Activated CD4-positive, CD25-positive, alpha-beta regulatory T cell treated with anti-CD3 and anti-CD28 coated beads, Interleukin-2, amount 50 U/mL, for 24 hours (primary cell): ENCODE data around the gene EZH1.

ENCODE experiments used
- ATAC-seq, 2 donors: fragments of 150-1000 bp; cut with Tn5 transposase; one replicate each; pipeline ENCODE4 v1.10.0; 2021; ENCODE audit warnings: mild to moderate bottlenecking in 1 of 2, moderate library complexity in 1 of 2

Gene EZH1

DNA sequence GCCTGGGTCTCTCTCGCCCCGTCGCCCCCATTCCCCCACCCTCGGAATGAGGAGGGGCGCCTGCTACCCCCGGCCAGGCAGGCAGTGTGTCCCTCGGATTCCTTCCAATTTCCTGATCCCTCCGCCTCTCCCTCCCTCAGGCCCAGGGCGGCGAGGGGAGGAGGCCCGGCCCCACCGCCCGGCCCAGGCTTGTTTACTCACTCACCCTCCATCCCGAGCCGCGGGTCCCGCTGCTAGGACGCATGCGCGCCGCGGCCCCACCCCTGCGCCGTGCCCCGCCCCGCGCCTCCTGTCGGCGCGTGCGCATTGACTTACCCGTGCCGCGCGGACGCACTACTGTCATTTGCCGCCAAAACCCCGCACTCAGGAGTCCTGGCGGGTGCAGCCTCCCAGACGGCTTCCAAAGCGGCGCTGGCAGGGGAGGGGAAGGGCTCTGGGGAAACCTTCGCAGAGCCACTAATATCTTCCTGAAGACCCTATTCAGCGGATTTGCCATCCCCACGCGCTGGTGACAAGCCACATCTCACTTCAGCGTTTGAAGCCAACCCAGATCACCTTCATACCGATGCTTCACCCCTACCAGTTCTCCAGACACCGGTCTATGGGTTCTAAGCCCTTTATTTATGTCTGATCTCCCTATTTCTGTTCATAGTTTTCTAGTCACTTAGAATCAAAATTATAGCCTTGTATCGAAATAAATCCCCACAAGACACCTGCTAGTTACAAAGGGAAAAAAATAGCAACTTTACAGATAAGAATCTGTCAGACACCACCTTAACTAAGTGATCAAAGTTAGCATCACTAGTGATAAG, at the start of gene EZH1:
Gene EZH1 (minus strand): TSS at position 235 of the 812 bp plus-strand sequence. CDS start 16,099 bp downstream, outside the sequence.
- ATAC-seq, result peak; percentile 83 to 87

DNA sequence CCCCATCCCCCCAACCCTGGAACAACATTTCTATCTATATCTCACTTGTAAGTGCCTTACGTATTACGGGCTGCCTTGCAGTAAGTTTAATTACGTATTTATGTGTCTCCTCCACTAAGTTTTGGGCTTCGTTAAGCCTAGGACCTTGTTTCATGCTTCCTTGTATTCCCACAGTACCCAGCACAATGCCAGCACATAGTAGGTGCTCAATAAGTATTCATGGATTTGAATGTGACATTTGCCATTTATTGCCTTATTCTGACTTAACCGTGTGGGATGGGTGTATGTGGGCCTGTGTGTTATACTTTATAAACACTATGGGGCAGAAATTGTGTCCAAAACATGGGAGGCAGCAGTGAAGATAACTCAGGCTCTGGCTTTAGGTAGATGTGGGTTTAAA, 47.7 kb upstream of the EZH1 start:
- ATAC-seq, result no peak

DNA sequence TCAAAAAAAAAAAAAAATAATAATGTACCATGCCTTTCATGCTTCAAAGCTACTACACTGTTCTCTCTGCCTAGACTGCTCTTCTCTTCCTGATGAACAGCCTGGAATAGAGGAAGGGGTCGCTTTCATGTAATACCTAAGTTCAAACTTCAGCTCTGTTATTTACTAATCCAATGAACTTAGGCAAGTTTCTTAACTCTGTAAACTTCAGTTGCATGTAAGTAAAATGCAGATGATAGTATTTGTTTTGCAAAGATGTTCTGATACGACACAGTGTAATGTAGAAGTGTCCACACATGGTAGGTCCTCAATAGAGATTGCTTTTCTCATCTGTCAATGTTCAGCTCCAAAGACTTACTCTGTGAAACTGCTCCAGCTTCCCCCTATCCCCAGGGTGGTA, 47.1 kb upstream of the EZH1 start:
- no peak for ATAC-seq

DNA sequence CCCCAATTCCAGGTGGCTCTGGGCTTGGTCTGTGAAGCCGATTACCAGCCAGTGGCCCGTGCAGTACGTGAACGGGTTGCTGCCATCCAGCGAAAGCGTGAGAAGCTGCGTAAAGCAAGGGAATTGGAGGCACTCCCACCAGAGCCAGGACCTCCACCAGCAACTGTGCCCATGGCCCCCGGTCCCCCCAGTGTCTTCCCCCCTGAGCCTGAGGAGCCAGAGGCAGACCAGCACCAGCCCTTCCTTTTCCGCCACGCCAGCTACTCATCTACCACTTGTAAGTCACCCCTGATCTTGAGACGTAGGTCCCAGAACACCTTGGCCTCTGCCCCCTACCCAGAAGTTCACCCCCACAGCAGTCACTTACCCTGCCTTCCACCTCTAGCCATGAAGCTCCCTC, 42.4 kb upstream of the EZH1 start:
- ATAC-seq, result no peak

DNA sequence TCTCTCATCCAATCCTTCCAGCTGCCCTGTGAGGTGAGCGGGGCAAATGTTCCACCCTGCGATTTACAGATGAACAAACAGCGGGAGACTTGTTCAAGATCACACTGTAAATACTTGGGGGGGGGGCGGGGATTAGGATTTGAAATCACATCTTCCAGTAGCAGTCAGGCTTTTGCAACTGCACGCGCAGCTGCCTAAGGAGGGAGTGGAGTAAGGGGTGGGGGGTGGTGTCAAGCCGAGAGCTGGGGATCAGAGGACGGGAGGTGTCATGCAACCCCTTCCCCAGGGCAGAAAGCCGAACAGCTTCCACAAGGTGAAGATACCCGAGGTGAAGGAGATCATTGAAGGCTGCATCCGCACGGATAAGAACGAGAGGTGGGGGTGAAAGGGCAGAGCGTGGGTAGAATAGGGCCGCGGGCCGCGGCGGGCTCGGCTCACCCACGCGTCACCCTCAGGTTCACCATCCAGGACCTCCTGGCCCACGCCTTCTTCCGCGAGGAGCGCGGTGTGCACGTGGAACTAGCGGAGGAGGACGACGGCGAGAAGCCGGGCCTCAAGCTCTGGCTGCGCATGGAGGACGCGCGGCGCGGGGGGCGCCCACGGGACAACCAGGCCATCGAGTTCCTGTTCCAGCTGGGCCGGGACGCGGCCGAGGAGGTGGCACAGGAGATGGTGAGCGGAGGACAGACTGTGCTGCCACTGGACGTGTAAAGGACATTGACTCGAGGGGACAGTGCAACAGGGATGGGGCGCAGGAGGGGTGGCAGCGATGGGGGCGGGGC, 40.2 kb upstream of the EZH1 start:
- ATAC-seq, result no peak

DNA sequence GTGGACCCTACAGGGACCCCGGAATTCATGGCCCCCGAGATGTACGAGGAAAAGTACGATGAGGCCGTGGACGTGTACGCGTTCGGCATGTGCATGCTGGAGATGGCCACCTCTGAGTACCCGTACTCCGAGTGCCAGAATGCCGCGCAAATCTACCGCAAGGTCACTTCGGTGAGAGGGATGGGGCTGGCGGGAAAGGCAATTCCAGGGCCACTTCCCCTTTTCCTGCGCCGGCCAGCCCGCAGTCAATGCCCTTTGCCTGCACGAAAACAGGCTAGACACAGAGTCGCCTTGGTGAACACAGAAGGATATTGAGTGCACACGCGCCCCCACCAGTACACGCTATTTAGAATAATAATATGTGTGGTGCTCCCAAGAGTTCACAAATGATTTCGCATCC, 39.6 kb upstream of the EZH1 start:
- ATAC-seq, result no peak

DNA sequence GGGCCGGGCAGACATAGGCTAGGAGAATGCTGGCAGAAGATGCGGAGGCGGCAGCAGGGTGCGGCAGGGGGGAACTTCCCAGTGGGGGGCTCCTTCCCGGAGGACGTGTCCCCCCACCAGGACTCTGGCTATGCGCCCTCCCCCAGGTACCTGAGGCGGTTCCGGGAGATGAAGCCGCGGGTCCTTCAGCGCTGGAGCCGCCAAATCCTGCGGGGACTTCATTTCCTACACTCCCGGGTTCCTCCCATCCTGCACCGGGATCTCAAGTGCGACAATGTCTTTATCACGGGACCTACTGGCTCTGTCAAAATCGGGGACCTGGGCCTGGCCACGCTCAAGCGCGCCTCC, 38.9 kb upstream of the EZH1 start:
- ATAC-seq, result no peak

DNA sequence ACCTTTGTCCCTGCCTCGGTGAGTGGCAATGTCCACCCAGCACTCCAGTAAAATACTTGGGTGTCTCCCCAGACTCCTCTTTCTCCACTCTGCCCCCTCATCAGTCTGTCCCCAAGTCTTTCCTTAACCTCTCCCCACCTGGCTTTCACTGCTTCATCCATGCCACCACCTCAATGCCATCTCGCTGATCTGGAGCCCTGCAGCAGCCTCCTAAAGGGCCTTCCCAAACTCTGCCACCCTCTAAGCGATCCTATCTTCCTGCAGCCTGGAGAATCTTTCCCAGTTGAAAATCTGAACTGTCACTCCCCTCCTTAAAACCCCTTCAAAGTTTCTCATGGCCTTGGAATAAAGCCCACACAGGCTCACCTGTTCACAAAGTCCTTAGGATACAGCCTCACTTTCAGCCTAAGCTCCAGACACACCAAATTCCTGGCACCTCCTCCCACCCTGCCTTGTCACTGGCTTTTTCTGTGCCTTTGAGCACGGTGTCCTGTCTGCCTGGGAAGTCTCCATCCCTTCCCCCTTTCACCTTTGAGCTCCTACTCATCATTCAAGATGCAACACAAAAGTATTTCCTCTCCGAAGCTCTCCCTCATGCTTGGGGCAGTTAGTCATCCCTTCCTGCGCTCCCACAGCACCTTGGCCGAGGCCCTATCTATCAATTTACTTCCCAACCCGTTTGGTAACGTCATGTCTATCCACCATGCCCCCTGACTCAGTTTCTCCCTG, 38.4 kb upstream of the EZH1 start:
- no peak for ATAC-seq

DNA sequence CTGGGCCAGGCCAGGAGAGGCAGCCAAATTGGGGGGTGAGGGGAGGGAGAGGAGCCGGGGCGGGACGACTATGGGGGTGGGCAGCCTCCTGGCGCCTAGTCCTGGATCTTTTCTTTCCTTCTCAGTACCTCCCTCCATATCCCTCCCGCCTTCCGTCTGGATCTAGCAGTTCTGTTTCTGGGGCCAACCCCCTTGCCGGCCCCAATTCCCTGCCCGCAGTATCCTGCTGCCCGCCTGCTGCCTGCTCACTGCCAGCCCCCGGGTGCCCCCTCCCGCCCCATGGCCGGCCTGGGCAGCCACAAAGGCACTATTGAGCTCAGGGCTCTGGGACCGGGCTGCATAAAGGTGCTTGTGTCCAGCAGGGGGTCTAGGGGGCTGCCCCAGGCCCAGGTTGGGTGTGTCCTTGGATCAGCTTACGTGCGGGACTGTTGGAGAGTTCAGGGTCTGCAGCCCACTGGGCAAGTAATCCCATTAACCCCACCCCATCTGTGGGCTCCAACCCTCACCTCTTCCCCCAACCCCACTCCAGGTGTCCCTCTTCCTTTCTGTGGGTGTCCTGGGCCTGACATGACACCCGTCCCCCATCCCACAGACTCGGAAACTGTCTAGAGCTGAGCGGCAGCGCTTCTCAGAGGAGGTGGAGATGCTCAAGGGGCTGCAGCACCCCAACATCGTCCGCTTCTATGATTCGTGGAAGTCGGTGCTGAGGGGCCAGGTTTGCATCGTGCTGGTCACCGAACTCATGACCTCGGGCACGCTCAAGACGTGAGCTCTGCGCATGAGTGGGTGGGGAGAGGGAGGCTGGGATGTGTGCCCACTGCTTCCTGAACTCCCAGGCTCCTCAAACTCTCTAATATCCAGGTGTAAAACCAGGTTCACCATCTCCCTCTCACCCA, 37.6 kb upstream of the EZH1 start:
- no peak for ATAC-seq

DNA sequence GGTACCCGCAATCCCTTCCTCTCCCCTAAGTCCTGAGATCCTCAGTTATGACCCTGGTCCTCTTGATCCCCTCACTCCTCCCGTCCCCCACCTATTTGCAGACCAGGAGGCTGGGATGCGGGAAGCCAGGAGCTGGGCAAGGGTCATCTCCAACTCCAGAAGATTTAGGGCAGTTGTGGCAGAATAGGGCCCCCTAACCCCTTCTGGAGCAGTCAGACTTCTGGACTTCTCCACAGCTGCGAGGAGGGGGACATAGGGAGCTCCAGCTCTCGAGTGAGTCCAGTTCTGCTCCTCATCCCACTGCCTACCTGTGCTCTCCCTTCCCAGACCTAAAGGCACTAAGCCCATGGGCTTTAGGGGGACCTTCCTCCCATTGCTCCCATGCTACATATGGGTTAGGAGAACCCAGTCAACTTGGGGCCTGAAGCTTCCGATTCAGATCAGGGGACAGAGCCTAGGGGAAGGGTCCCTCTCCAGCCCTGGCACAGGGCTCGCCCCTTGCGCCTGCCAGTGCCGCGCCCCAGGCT, 36.9 kb upstream of the EZH1 start:
- no peak for ATAC-seq

DNA sequence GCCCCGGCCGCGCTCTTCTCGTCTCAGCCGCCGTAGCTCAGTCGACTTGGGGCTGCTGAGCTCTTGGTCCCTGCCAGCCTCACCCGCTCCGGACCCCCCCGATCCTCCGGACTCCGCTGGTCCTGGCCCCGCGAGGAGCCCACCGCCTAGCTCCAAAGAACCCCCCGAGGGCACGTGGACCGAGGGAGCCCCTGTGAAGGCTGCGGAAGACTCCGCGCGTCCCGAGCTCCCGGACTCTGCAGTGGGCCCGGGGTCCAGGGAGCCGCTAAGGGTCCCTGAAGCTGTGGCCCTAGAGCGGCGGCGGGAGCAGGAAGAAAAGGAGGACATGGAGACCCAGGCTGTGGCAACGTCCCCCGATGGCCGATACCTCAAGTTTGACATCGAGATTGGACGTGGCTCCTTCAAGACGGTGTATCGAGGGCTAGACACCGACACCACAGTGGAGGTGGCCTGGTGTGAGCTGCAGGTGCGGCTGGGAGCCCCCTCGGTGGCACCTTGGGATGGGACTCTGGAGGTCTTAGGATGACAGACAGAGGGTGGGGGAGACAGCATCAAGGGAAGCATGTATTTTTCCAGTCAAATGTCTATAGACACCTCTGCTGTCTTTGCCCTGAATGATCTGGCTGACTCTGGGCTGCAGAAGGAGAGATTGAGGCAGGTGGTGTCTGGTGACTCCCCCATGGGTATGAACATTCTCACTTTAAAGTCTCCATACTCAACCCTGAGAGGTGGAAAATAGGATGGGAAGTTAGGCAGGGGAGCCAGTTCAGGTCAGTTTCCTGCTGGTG, 36.2 kb upstream of the EZH1 start:
- no peak for ATAC-seq

DNA sequence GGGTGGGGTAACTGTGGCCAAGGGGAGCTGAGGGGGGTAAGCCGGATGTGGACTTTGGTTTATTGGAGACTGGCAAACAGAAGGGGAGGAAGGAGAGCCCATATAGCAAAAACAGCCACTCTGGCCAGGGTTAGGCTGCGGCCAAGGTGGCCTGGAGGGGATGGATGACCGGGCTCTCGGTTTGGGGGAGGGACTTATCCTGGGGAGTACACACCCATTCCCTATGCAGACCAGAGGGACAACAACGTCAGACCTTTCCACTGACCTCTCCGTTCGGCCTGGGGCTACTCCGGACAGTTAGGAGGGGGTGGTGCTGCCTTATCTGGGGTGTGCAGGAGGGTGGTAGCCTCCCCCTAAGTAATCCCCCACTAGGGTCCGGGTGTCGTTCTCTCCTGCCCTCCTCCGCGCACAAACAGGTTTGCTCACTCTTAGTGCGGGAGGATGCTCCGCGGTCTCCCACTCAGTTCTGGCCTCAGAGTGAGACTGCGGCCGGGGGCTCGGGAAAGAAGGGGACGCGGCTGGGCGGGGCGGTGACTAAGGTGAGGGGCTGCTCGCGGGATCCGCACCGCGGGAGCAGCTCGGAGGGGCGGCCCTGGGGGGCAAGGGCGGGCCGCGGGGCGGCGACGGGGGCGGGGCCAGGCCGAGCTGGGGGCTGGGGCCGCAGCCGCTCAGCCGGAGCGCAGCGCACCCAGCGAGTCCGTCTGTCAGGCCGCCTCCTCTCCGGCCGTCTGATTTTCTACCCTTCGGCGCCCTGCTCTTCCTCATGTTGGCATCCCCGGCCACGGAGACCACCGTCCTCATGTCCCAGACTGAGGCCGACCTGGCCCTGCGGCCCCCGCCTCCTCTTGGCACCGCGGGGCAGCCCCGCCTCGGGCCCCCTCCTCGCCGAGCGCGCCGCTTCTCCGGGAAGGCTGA, 35.4 kb upstream of the EZH1 start, which contains the start of gene WNK4:
Gene WNK4 (plus strand): TSS at position 675 of the 915 bp plus-strand sequence. CDS start 89 bp downstream, at position 764.
- ATAC-seq, result no peak

DNA sequence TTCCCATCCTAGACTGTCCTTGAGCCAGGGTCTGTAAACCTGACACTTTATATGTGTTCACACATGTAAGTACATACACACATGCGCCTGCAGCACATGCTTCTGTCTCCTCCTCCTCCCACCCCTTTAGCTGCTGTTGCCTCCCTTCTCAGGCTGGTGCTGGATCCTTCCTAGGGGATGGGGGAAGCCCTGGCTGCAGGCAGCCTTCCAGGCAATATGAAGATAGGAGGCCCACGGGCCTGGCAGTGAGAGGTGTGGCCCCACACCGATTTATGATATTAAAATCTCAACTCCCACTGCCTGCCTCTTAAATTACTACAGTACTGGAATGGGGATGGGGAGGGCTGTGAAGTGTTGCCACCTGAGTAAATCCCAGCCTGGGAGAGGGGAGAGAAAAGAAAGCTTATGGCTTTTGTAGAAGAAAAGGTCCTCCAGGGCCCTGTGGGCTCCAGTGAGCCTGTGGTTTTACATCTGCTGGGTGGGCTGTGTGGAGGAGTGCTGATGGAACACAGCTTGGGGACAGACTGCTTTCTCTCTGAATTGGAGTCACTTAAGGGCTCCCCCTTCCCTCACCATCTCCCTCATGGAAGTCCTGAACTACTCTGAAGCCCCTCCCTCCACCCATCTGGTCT, 34.6 kb upstream of the EZH1 start:
- no peak for ATAC-seq

DNA sequence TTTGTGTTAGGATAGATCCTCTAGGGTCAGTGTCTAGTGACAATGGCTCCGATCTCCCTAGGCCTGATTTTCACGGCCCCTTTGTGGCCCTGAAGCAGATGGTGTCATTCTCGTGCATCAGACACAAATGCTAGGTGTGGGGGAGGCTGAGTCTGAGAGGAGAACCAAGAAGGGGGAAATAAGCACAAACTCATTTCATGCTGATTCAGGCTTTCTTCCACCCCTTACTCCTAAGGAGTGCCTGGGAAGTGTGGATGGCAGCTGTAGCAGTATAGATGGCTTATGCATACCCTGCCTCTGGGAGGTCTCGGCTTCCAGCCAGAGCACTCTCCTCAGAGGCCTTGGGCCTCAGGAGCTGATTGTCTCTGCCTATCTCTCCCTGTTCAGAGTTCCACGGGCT, 33.7 kb upstream of the EZH1 start:
- no peak for ATAC-seq

DNA sequence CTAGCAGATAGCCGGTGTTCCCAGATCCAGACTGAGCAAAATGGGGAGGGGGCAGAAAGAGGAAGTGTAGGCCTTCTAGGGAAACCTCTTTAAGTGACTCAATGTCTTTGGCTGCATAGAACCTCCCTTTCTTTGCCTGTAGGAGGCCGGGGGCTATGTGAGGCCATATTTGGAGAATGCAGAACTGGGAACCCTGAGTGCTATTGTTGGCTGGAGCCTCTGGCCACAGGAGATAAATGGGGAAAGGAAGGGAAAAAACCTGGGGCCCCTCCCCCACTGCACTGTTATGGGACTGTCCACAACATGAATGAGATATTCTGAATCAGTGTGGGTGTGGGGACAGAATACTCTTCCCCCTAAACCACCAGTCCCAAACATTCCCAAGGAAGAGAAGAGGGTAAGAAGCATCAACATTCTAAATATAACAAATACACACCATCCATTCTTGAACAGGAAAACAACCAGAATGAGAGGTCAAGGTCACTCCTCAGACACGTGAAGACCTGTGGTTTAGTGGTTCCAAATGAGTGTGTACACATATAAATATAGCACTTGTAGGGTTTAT, 30.8 kb upstream of the EZH1 start:
- ATAC-seq, result no peak

DNA sequence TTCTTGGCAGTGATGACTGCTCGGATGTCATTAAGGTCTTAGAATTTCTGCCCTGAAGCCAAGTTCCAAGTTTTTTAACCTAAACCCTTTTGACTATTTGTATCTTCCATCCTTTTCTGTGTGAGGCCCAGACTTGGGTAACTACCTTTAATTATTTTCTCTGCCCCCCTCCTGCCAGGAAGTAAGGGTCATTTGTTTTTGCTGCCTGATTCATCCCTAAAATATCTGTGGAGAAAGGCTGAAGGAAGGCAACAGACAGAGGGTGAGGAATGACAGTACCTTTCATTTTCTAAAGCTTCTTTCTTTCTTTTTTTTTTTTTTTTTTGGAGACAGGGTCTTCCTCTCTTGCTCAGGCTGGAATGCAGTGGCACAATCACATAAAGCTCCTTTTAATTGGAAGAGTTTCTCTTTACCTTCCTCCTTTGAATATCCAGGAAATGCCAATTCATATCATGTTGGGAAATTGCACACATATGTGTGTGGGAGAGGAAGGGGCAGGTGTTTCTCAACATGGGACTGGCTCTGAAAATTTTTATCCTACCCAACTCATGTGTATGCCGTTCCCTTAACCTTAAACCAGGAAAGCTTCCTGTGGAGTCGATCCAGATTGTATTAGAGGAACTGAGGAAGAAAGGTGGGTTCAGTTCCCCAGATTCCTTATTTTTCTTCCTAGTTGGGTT, 29.4 kb upstream of the EZH1 start:
- ATAC-seq, result no peak

DNA sequence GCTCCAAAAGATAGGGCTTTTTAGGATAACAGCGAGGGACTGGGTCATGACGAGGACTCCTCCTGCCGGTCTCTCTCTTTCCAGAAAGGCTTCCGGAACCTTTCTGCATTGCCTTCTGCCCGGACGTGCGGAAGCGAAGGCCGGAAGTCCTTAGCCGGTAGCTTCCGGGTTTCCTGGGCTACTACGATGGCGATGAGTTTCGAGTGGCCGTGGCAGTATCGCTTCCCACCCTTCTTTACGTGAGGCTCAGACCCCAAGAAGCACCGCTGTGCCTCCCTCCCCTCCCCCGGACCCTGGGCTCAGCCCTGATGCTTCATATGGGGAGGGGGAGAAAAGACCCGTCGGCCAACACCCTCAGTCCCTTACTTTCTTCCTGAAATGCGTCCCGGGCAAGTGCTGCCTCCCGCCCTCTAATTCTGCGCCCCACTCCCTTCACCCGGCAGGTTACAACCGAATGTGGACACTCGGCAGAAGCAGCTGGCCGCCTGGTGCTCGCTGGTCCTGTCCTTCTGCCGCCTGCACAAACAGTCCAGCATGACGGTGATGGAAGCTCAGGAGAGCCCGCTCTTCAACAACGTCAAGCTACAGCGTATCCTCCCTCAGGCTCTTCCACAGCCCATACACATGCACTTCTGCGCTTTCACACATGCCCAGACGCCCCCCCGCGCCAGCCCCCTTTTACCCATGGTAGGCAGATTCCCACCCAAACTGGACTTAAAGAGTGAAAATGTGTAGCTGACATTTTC, 28.6 kb upstream of the EZH1 start, which contains the start of gene VPS25:
Gene VPS25 (plus strand): TSS at position 160 of the 746 bp plus-strand sequence. CDS start 27 bp downstream, at position 187.
- ATAC-seq, result peak; percentile 98

DNA sequence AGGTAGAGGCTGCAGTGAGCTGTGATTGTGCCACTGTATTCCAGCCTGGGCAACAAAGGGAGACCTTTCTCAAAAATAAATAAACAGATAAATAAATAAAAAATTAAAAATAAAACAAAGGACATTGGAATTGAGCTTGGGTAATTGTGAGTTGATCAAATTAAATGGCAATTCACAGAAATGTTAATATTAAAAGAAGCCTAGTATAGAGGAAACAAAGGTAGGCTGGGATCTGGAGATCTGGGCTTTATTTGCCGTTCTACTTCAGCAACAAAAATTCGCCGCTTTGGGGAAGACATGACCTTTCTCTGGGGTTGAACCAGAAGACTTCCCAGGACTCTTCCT, 28.1 kb upstream of the EZH1 start:
- no peak for ATAC-seq
